BE2C (cell line): Measurements from ENCODE around the gene SCGB1D2.

Source experiments
- DNase-seq: peaks from one replicate; pipeline ENCODE4 v3.0.0-alpha.2; 2020
- H3K27me3 ChIP-seq: fragments of 250-450 bp; sonication (Bioruptor Pico); 2 replicates; pipeline ENCODE4 v1.5.1; 2020; ENCODE audit warnings: mild to moderate bottlenecking
- H3K36me3 ChIP-seq: fragments of 250-450 bp; sonication (Bioruptor Pico); 2 replicates; pipeline ENCODE4 v1.5.1; 2020; ENCODE audit warnings: mild to moderate bottlenecking
- H3K4me1 ChIP-seq: fragments of 250-450 bp; sonication (Bioruptor Pico); 2 replicates; pipeline ENCODE4 v1.5.1; 2020
- H3K4me3 ChIP-seq: 2 replicates; pipeline ENCODE4 v1.5.1; 2011; ENCODE audit warnings: low read depth, low read length
- H3K9me3 ChIP-seq: fragments of 250-450 bp; sonication (Bioruptor Pico); 2 replicates; pipeline ENCODE4 v1.5.1; 2020
- CTCF ChIP-seq: IDR thresholded peaks from 2 replicates; pipeline ENCODE4 v1.5.1; 2012; ENCODE audit warnings: mild to moderate bottlenecking, low read depth, low read length

SCGB1D2 gene

DNA sequence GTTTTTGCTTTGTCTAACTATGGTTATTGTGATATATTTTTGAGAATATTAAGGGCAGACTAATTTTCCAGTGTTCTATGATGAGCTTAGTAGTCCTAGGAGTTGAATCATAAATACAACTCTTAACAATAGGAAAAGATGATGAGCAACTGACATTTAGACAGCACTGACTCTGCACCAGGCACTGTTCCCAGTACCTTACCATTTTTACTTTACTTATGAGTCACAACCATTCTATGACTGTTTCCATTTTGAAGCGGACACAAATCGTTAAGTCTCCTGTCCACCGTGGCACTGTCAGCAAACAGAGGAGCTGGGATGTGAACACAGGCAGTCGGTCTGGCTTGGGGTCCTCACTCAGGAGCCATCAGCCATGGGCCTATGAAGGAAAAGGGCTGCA is 24.5 kb downstream of the SCGB1D2 start:
- no peak for DNase-seq
- TF ChIP-seq CTCF: no peak
- Histone ChIP-seq H3K9me3 (no peaks in the 10 kb centered on the region), H3K4me1 (no peaks in the 10 kb centered on the region), H3K36me3 (no peaks in the 10 kb centered on the region), H3K27me3 (no peaks in the 10 kb centered on the region; the same call in 1 of the 2 replicates), H3K4me3 (no peak overlapping the region)

DNA sequence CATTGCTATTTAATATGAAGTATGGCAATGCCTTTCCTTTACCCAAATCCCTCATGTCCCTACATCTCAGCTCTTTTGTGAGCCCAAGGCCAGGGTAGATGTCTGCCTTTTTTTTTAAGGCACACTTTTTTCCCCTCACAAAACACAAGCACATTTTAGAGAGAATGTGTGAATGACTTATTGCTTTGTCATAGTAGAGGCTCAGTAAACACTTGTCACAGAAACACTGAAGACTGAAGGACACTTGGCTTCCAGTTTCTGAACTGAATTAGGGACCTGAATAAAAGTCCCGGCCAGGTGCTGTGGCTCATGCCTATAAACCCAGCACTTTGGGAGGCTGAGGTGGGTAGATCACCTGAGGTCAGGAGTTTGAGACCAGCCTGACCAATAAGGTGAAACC is 25.0 kb downstream of the SCGB1D2 start:
- no peak for TF ChIP-seq CTCF
- no peak for DNase-seq

GRCh38 chr11:62267576-62267975 is 25.5 kb downstream of the SCGB1D2 start:
- no peaks in the 10 kb centered on the region; the same call in 1 of the 2 replicates for H3K27me3 ChIP-seq
- no peak overlapping the region for H3K4me3 ChIP-seq
- no peak for TF ChIP-seq CTCF
- H3K36me3 ChIP-seq: no peaks in the 10 kb centered on the region
- no peak for DNase-seq
- H3K4me1 ChIP-seq: no peaks in the 10 kb centered on the region
- no peaks in the 10 kb centered on the region for H3K9me3 ChIP-seq

More for the DNA sequence above, 25.0 kb downstream of the SCGB1D2 start:
- H3K9me3 ChIP-seq: no peaks in the 10 kb centered on the region
- H3K4me1 ChIP-seq: no peaks in the 10 kb centered on the region
- H3K36me3 ChIP-seq: no peaks in the 10 kb centered on the region
- H3K27me3 ChIP-seq: no peaks in the 10 kb centered on the region; the same call in 1 of the 2 replicates
- no peak overlapping the region for H3K4me3 ChIP-seq

DNA sequence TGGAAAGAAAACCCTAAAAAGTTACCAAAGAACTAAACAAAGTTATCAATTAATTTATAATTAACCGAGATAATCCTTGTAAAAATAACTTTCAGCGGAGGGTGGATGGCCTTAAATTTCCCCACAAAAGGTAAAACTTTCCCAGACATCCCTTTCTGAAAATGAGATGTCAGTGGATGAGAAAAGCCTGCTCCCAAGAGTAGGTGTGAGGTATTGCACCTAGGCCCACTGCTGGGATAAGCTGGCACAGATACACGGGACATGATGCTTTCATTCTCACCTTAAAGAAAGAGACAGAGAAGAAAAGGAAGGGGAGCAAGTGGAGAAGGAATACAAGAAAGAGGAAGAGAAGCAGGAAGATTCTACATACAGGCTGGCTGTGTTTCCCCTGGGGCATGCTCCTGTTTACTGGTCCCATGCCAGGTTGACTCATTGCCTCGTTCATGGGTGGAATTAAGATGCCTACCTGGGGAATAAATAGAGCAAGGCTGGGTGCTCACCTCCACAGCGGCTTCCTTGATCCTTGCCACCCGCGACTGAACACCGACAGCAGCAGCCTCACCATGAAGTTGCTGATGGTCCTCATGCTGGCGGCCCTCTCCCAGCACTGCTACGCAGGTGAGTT is 27.7 kb downstream of the SCGB1D2 start, which contains the start of gene SCGB2A2:
Gene SCGB2A2 (plus strand): TSS at position 505 of the 625 bp plus-strand sequence. CDS start 59 bp downstream, at position 564.
- Histone ChIP-seq H3K9me3 (no peaks in the 10 kb centered on the region), H3K4me1 (no peaks in the 10 kb centered on the region), H3K4me3 (no peak within 1 kb of the TSS), H3K36me3 (no peaks in the 10 kb centered on the region), H3K27me3 (no peaks in the 10 kb centered on the region; the same call in 1 of the 2 replicates)
- DNase-seq: no peak
- TF ChIP-seq CTCF: peak; percentile 22; the same call in 1 of the 2 replicates

- no peak overlapping the region for H3K4me3 ChIP-seq
- no peak for TF ChIP-seq CTCF
- no peaks in the 10 kb centered on the region for H3K36me3 ChIP-seq
- DNase-seq: no peak
- H3K4me1 ChIP-seq: no peaks in the 10 kb centered on the region
- no peaks in the 10 kb centered on the region for H3K9me3 ChIP-seq
- H3K27me3 ChIP-seq: no peaks in the 10 kb centered on the region
Observed at GRCh38 chr11:62273284-62273683, 31.2 kb downstream of the SCGB1D2 start.

DNA sequence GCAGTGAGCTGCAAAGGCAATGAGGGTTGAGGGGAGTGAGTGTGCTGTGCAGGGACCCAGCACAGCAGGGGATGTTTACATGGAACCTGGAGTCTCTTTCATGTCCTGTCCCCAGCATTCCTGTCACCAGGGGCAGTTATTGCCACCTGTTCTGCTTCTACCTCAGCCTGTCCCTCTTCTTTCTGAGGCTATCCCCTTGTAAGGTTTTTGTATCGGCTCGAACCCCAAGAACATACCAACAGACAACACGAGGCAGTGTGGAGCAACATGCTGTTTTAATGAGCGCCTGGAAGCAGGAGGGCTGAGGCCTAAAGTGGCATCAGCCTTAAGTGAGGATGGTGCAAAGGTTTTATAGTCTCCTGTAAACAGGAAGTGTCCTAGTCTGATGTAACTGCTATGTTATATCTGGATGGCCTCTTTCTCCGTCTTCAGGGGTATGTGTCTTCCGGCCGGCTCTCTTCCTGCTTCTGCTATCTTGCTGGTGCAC is 31.8 kb downstream of the SCGB1D2 start:
- Histone ChIP-seq H3K4me1 (no peaks in the 10 kb centered on the region), H3K36me3 (no peaks in the 10 kb centered on the region), H3K27me3 (no peaks in the 10 kb centered on the region), H3K4me3 (no peak overlapping the region), H3K9me3 (no peaks in the 10 kb centered on the region)
- DNase-seq: no peak
- no peak for TF ChIP-seq CTCF
